H9 (cell line): ENCODE results near the gene ZNF746. TPM values are rescaled to one million over a fixed set of nuclear protein-coding genes. Genes with fewer than 3 reads are reported as not detected.

Source experiments
- DNase-seq: peaks from one replicate; pipeline ENCODE4 v3.0.0-alpha.2; 2017
- H2AFZ ChIP-seq: one replicate; pipeline ENCODE4 v1.6.1; 2013; ENCODE audit warnings: mild to moderate bottlenecking, low read length, control low read depth, moderate library complexity
- H2AK5ac ChIP-seq: 2 replicates; pipeline ENCODE4 v1.6.1; 2013; ENCODE audit warnings: low read length, control low read depth, mixed read lengths; ENCODE audit not compliant: insufficient read length
- H2BK120ac ChIP-seq: one replicate; pipeline ENCODE4 v1.6.1; 2013; ENCODE audit warnings: low read depth, mild to moderate bottlenecking, low read length, control low read depth, inconsistent platforms; ENCODE audit not compliant: poor library complexity, severe bottlenecking
- H2BK12ac ChIP-seq: 2 replicates; pipeline ENCODE4 v1.6.1; 2013; ENCODE audit warnings: low read length, control low read depth, mixed read lengths, low read depth; ENCODE audit not compliant: insufficient read length
- H2BK15ac ChIP-seq: 2 replicates; pipeline ENCODE4 v1.6.1; 2013; ENCODE audit warnings: low read depth, low read length, control low read depth
- H2BK20ac ChIP-seq: one replicate; pipeline ENCODE4 v1.6.1; 2013; ENCODE audit warnings: low read depth, mild to moderate bottlenecking, low read length, control low read depth, inconsistent platforms; ENCODE audit not compliant: poor library complexity, severe bottlenecking
- H2BK5ac ChIP-seq: 2 replicates; pipeline ENCODE4 v1.6.1; 2013; ENCODE audit warnings: low read length, control low read depth, mixed read lengths; ENCODE audit not compliant: insufficient read length
- H3K14ac ChIP-seq: 2 replicates; pipeline ENCODE4 v1.6.1; 2013; ENCODE audit warnings: low read length, control low read depth; ENCODE audit not compliant: insufficient read depth
- H3K18ac ChIP-seq: 2 replicates; pipeline ENCODE4 v1.6.1; 2013; ENCODE audit warnings: low read depth, mild to moderate bottlenecking, mixed read lengths, low read length, control low read depth; ENCODE audit not compliant: insufficient read length
- H3K23ac ChIP-seq: 2 replicates; pipeline ENCODE4 v1.6.1; 2013; ENCODE audit warnings: low read length, control low read depth, mixed read lengths, low read depth; ENCODE audit not compliant: insufficient read length
- H3K23me2 ChIP-seq: 2 replicates; pipeline ENCODE4 v1.6.1; 2013; ENCODE audit warnings: low read depth, mild to moderate bottlenecking, mixed read lengths, low read length, control low read depth; ENCODE audit not compliant: insufficient read length, poor library complexity, severe bottlenecking
- H3K27ac ChIP-seq: 2 replicates; pipeline ENCODE4 v1.5.1; 2013; ENCODE audit warnings: low read length, control low read depth, mixed read lengths, low read depth; ENCODE audit not compliant: insufficient read length
- H3K27me3 ChIP-seq: 2 replicates; pipeline ENCODE4 v1.6.1; 2013; ENCODE audit warnings: low read length, control low read depth, inconsistent platforms; ENCODE audit not compliant: insufficient read depth
- H3K4ac ChIP-seq: 2 replicates; pipeline ENCODE4 v1.6.1; 2013; ENCODE audit warnings: low read depth, mild to moderate bottlenecking, control low read depth, inconsistent platforms, low read length, moderate library complexity
- H3K4me1 ChIP-seq: 2 replicates; pipeline ENCODE4 v1.6.1; 2013; ENCODE audit warnings: low read length, control low read depth, inconsistent platforms; ENCODE audit not compliant: insufficient read depth
- H3K4me2 ChIP-seq: 2 replicates; pipeline ENCODE4 v1.6.1; 2013; ENCODE audit warnings: low read length, control low read depth, mixed read lengths; ENCODE audit not compliant: insufficient read length, insufficient read depth
- H3K56ac ChIP-seq: 2 replicates; pipeline ENCODE4 v1.6.1; 2013; ENCODE audit warnings: low read depth, mild to moderate bottlenecking, mixed read lengths, low read length, control low read depth; ENCODE audit not compliant: insufficient read length
- H3K79me1 ChIP-seq: 2 replicates; pipeline ENCODE4 v1.6.1; 2013; ENCODE audit warnings: low read depth, mild to moderate bottlenecking, moderate library complexity, low read length, control low read depth, inconsistent platforms; ENCODE audit not compliant: insufficient read depth, poor library complexity, severe bottlenecking
- H3K79me2 ChIP-seq: 2 replicates; pipeline ENCODE4 v1.6.1; 2013; ENCODE audit warnings: low read length, control low read depth, inconsistent platforms; ENCODE audit not compliant: insufficient read depth
- H3K9ac ChIP-seq: 2 replicates; pipeline ENCODE4 v1.6.1; 2013; ENCODE audit warnings: low read length, control low read depth, mixed read lengths; ENCODE audit not compliant: insufficient read length; ENCODE audit errors: extremely low read depth
- H3K9me3 ChIP-seq: one replicate; pipeline ENCODE4 v1.6.1; 2013; ENCODE audit warnings: low read depth, low read length, inconsistent platforms; ENCODE audit not compliant: control insufficient read depth
- H3T11ph ChIP-seq: one replicate; pipeline ENCODE4 v1.6.1; 2013; ENCODE audit warnings: mild to moderate bottlenecking, low read length, control low read depth, inconsistent platforms
- H4K20me1 ChIP-seq: one replicate; pipeline ENCODE4 v1.6.1; 2013; ENCODE audit not compliant: control insufficient read depth, insufficient read length, insufficient read depth
- H4K5ac ChIP-seq: 2 replicates; pipeline ENCODE4 v1.6.1; 2013; ENCODE audit warnings: low read depth, mild to moderate bottlenecking, mixed read lengths, low read length, control low read depth; ENCODE audit not compliant: insufficient read length
- H4K8ac ChIP-seq: replicated peaks from 2 replicates; pipeline ENCODE4 v1.6.1; 2013; ENCODE audit warnings: low read length, control low read depth, mixed read lengths, low read depth; ENCODE audit not compliant: insufficient read length
- H4K91ac ChIP-seq: 2 replicates; pipeline ENCODE4 v1.6.1; 2013; ENCODE audit warnings: low read depth, mild to moderate bottlenecking, moderate library complexity, mixed read lengths, low read length, control low read depth; ENCODE audit not compliant: insufficient read length
- H3K27ac Mint-ChIP-seq, 3 experiments: 2 replicates in 2 of 3; 3 replicates in 1 of 3; pipeline ENCODE4 v1.8.0; 2020 to 2021; ENCODE audit warnings: mixed read lengths in 3 of 3, mild to moderate bottlenecking in 1 of 3, moderate library complexity in 1 of 3
- H3K27me3 Mint-ChIP-seq: 2 replicates; pipeline ENCODE4 v1.8.0; 2021; ENCODE audit warnings: low read depth, mild to moderate bottlenecking, moderate library complexity, mixed read lengths
- H3K36me3 Mint-ChIP-seq, 3 experiments: 2 replicates in 2 of 3; 3 replicates in 1 of 3; pipeline ENCODE4 v1.8.0; 2020 to 2021; ENCODE audit warnings: low read depth in 3 of 3, mixed read lengths in 3 of 3; ENCODE audit not compliant: insufficient read depth in 1 of 3
- H3K4me1 Mint-ChIP-seq, 2 experiments: 2 replicates each; pipeline ENCODE4 v1.8.0; 2020; ENCODE audit warnings: mixed read lengths in 2 of 2
- H3K4me3 Mint-ChIP-seq, 2 experiments: 2 replicates in 1 of 2; 3 replicates in 1 of 2; pipeline ENCODE4 v1.8.0; 2020 to 2021; ENCODE audit warnings: mild to moderate bottlenecking in 2 of 2, mixed read lengths in 2 of 2, moderate library complexity in 1 of 2
- H3K9me3 Mint-ChIP-seq, 2 experiments: 2 replicates in 1 of 2; 3 replicates in 1 of 2; pipeline ENCODE4 v1.8.0; 2020; ENCODE audit warnings: mild to moderate bottlenecking in 2 of 2, mixed read lengths in 2 of 2, moderate library complexity in 1 of 2
- CTCF ChIP-seq: fragments of 200-600 bp; sonication (generic); conservative IDR thresholded peaks from 3 replicates; pipeline ENCODE4 v1.8.0; 2021; ENCODE audit warnings: antibody characterized with exemption, mild to moderate bottlenecking
- WGBS: extraction: QIAGEN DNeasy Blood & Tissue Kit; methylation state at CpG from one replicate; pipeline ENCODE4 v1.1.7; 2013; ENCODE audit warnings: missing lambda C conversion rate, low lambda C conversion rate, mixed read lengths; ENCODE audit not compliant: insufficient read length; ENCODE audit errors: extremely low coverage; 5-methylcytosine and 5-hydroxymethylcytosine counted together
- total RNA-seq: library from RNA; stranded (reverse); gene quantifications from 2 replicates; pipeline ENCODE4 v1.2.1, GENCODE V29; 2021

Gene ZNF746
- total RNA-seq, 1 experiment from 2014 or later, result 26.7 TPM

- Histone ChIP-seq H3T11ph (no peak overlapping the region), H3K4me2 (no peak overlapping the region), H4K8ac (no peak overlapping the region), H3K9me3 (no peaks in the 10 kb centered on the region), H2BK5ac (no peak overlapping the region), H2BK20ac (no peak overlapping the region), H3K79me2 (no peaks in the 10 kb centered on the region), H3K23ac (no peak overlapping the region), H3K56ac (no peak overlapping the region), H3K14ac (no peak overlapping the region), H3K23me2 (no peaks in the 10 kb centered on the region), H3K79me1 (no peaks in the 10 kb centered on the region), H2BK15ac (no peak overlapping the region), H3K27ac (no peak overlapping the region), H2BK120ac (no peak overlapping the region), H3K18ac (no peak overlapping the region), H2AK5ac (no peak overlapping the region), H3K4me1 (no peaks in the 10 kb centered on the region), H4K5ac (no peak overlapping the region), H3K4ac (no peak overlapping the region), H4K20me1 (no peaks in the 10 kb centered on the region), H3K9ac (no peak overlapping the region), H2AFZ (no peak overlapping the region), H4K91ac (no peak overlapping the region), H2BK12ac (no peak overlapping the region), H3K27me3 (no peaks in the 10 kb centered on the region)
- H3K4me1 Mint-ChIP-seq, result no peaks in the 10 kb centered on the region
- H3K27ac Mint-ChIP-seq, result no peak overlapping the region
- peaks cover 38 to 55% (median 40%) of the 10 kb centered on the region in 3 experiments for H3K36me3 Mint-ChIP-seq
- H3K9me3 Mint-ChIP-seq, result peaks cover 2 to 5% of the 10 kb centered on the region in 2 experiments; a peak in 3 of 5 replicates
- WGBS, result no CpG with 5 or more reads among the region's 2 CpGs
- no peak overlapping the region for H3K4me3 Mint-ChIP-seq
- peaks cover 1% of the 10 kb centered on the region for H3K27me3 Mint-ChIP-seq
- TF ChIP-seq CTCF, result no peak
- no peak for DNase-seq
Measured at GRCh38 chr7:149546331-149546730, 48.7 kb upstream of the ZNF746 start.
